ENCODE data around the gene AXIN2.
A peak's percentile ranks its signal among the peaks of the same experiment; 100 is the strongest.

AXIN2 gene

DNA sequence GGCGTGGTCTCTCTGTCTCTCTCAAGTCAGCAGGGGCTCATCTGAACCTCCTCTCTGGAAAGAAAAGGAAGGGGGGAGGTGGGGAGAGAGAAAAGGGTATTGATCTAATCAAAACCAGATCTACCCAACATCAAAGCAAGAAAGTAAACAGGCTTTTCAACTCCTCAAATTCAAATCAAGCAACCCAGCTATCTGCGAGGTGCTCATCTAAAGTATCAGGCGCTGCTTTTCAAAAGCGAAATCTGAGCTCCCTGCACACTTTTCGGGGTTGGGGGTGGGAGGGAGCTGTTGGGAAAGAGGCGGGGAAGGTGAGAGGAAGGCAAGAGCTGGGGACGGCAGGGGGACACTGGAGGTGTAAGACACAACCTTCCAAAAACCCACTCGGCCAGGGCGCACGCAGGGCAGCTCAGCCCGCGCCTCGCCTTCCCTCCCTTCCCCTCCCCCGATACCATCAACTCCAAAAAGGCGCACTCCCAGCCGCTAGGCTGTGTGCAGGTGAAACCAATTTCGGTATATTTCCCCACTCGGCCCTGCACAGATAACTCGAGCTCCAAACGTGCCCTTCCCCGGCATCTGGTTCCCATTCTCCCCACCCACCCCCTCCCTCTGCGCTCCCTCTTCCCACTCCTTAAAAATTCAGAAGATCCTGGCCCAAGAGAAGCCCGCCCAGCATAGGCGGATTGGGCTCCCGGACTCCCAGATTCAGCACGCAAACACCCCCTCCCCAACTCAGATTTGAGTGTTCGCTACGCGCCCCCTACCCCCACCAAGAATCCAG lies 2.6 kb downstream of the AXIN2 start:
- peak overlapping the region; percentile 62 for H3K4me3 ChIP-seq (ENCODE audit: low read length)
- DNase-seq (ENCODE audit: low read depth) = no peak
- TF ChIP-seq, protein P1, sequence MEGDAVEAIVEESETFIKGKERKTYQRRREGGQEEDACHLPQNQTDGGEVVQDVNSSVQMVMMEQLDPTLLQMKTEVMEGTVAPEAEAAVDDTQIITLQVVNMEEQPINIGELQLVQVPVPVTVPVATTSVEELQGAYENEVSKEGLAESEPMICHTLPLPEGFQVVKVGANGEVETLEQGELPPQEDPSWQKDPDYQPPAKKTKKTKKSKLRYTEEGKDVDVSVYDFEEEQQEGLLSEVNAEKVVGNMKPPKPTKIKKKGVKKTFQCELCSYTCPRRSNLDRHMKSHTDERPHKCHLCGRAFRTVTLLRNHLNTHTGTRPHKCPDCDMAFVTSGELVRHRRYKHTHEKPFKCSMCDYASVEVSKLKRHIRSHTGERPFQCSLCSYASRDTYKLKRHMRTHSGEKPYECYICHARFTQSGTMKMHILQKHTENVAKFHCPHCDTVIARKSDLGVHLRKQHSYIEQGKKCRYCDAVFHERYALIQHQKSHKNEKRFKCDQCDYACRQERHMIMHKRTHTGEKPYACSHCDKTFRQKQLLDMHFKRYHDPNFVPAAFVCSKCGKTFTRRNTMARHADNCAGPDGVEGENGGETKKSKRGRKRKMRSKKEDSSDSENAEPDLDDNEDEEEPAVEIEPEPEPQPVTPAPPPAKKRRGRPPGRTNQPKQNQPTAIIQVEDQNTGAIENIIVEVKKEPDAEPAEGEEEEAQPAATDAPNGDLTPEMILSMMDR (conservative IDR thresholded peaks at IDR 0.05; ENCODE audit: low read depth, low read length) = no peak

- no peak overlapping the region for H3K4me3 ChIP-seq (ENCODE audit: low read length)
- TF ChIP-seq, protein P1 (conservative IDR thresholded peaks at IDR 0.05; ENCODE audit: low read depth, low read length) = no peak
- DNase-seq (ENCODE audit: low read depth) = no peak
Measured at GRCh38 chr17:65558311-65558682, 3.2 kb downstream of the AXIN2 start.

DNA sequence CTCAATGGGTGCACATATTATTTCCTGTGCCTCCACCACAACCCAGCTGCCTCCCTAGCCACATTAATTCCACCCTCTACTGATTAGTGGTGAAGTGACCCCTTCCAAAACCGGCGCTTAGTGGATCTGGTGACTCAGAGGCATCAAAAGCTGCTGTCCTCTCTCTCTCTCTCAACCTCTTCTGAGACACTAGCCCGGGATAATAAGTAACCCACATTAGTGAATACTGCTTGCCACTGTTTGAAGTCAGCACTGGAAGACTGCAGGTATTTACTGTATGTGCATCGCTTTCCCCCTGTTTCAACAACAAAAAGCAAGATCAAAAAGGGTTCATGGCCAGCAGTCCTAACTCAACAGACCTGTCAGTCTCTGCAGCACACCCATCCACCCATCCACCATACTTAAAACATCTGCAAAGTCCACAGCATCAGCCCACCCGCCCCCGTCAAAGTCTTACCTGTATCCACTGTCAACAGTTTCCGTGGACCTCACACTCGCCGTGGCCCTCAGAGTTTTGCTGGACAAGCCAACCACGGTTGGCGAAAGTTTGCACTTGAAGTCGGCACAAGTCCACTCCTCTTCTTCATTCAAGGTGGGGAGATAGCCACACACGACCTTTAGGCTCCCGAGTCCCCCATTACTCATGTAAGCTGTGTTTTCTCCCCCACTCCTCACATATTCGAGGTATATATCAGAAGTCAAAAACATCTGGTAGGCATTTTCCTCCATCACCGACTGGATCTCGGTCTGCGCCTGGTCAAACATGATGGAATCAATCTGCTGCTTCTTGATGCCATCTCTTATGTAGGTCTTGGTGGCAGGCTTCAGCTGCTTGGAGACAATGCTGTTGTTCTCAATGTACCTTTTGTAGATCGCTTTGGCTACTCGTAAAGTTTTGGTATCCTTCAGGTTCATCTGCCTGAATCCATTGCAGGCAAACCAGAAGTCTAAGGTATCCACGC lies 3.8 kb downstream of the AXIN2 start:
- H3K4me3 ChIP-seq (ENCODE audit: low read length) = no peak overlapping the region
- DNase-seq (ENCODE audit: low read depth) = no peak
- TF ChIP-seq, protein P1 (conservative IDR thresholded peaks at IDR 0.05; ENCODE audit: low read depth, low read length) = no peak

- DNase-seq (ENCODE audit: low read depth) = no peak
- TF ChIP-seq, protein P1 (conservative IDR thresholded peaks at IDR 0.05; ENCODE audit: low read depth, low read length) = no peak
- no peak overlapping the region for H3K4me3 ChIP-seq (ENCODE audit: low read length)
Measured at GRCh38 chr17:65556910-65557348, 4.5 kb downstream of the AXIN2 start.

DNA sequence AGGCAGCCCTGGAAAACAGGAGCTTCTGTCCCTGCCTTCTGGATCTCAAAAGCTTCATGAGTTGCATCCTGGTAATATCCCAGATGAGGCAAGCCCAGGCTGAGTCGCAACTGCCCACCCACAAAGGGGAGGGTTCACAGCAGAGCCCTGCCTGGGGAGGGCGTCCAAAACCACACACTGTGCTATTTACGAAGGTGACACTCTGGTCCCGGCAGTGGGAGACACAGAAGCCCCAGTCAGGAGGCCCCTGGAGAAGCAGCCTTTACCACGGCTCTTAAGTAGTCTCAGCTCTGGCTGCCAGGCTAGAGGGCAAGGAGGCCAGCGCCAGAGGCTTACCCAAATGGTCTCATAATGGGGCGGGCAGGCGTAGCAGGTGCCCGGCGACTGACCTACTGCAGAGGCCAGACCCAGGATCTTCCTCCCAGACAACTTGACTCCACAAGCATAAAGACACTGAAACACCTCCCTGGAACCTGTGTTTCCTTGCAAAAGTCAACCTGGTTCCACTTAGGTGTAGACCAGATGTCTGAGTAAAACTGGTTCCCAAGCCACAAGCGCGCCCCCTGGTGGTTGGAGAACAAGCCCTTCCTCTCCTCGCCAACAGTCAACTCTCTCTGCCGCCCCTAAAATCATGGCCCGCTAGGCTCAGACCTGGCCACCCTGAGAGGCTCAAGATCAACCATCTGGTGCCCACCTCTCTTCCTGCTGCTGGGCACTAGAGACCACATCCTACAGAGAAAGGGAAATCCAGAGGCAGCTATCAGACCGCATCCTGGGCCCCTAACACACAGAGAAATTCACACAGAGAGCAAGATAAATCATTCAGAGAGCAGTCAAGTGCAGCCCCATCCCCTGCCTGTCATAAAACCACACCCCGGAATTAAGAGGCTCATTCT lies 5.2 kb downstream of the AXIN2 start:
- TF ChIP-seq, protein P1 (conservative IDR thresholded peaks at IDR 0.05; ENCODE audit: low read depth, low read length) = peak; percentile 86
- no peak overlapping the region for H3K4me3 ChIP-seq (ENCODE audit: low read length)
- DNase-seq (ENCODE audit: low read depth) = no peak

DNA sequence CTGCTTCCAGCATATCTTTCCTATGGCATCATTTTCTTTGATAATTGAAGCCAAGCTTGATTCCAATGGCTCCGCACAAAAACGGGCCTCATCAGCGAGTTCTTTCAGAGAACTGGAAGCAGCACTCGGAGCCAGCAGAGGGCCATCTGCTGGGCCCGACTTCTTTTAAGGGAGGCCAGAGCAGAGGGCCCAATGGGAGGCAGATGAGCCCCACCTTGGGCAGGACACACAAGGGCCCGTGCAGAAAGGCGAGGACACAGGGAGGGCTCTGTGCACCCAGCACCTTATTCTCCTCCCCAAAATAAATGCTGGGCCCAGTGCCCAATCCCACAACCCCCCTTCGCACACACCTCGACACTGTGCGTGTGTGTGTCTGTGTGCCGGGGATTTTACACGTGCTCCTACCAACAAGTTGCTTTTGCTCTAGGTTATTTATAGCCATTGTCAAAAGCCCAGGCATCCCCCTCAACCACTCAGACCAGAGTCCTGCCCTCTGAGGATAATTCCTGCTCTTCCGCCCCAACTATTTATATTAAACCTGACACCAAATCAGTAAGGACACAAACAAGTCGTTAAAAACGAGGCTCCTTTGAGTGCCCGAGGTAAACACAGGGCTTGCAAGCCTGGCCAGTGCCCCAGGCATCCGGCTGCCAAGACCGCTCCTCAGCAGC lies 6.8 kb downstream of the AXIN2 start:
- no peak for DNase-seq (ENCODE audit: low read depth)
- TF ChIP-seq, protein P1 (conservative IDR thresholded peaks at IDR 0.05; ENCODE audit: low read depth, low read length) = peak; percentile 7
- no peak overlapping the region for H3K4me3 ChIP-seq (ENCODE audit: low read length)
